AG10803 (cell line): ENCODE measurements around the gene TBXA2R.

Experiments used
- DNase-seq: peaks from one replicate; pipeline ENCODE4 v3.0.0; 2010; ENCODE audit warnings: low read depth
- H3K4me3 ChIP-seq: 2 replicates; pipeline ENCODE4 v1.5.1; 2011; ENCODE audit warnings: mild to moderate bottlenecking, low read length, control low read depth
- CTCF ChIP-seq: conservative IDR thresholded peaks from 2 replicates; pipeline ENCODE4 v1.5.1; 2011; ENCODE audit warnings: mild to moderate bottlenecking, low read length, control low read depth, inconsistent platforms

TBXA2R gene

GRCh38 chr19:3591876-3592613 lies 14.6 kb downstream of the TBXA2R start:
- H3K4me3 ChIP-seq: no peak overlapping the region
- no peak for DNase-seq
- TF ChIP-seq CTCF: no peak

- H3K4me3 ChIP-seq: no peak overlapping the region
- DNase-seq: no peak
- no peak for TF ChIP-seq CTCF
Measured at GRCh38 chr19:3590991-3591659, 15.6 kb downstream of the TBXA2R start.

GRCh38 chr19:3589949-3590348 lies 16.7 kb downstream of the TBXA2R start:
- no peak for DNase-seq
- H3K4me3 ChIP-seq: no peak overlapping the region
- TF ChIP-seq CTCF: no peak

GRCh38 chr19:3589439-3589838 lies 17.2 kb downstream of the TBXA2R start:
- TF ChIP-seq CTCF: no peak
- no peak for DNase-seq
- H3K4me3 ChIP-seq: no peak overlapping the region

- DNase-seq: no peak
- H3K4me3 ChIP-seq: no peak overlapping the region
- no peak for TF ChIP-seq CTCF
Measured at GRCh38 chr19:3586707-3587346, 19.8 kb downstream of the TBXA2R start.

GRCh38 chr19:3586127-3586626 lies 20.5 kb downstream of the TBXA2R start:
- no peak overlapping the region for H3K4me3 ChIP-seq
- no peak for DNase-seq
- peak; percentile 38 for TF ChIP-seq CTCF
